Neural progenitor cell (in vitro differentiated cells): Measurements from ENCODE around the gene PPP1R16B. TPM values are rescaled to one million over a fixed set of nuclear protein-coding genes. Genes with fewer than 3 reads are reported as not detected.
"Not testable (repeated sequence)": the region's sequence is repeated elsewhere in the genome, so short reads cannot be mapped to it uniquely, and the experiment has no call there.

ENCODE experiments used
- DNase-seq: peaks from one replicate; pipeline ENCODE4 v3.0.0-alpha.2; 2016; ENCODE audit warnings: low spot score
- H2AFZ ChIP-seq: fragments of 200-600 bp; sonication (generic); replicated peaks from 2 replicates; pipeline ENCODE4 v1.6.1; 2016; ENCODE audit warnings: antibody characterized with exemption
- H3F3A ChIP-seq: fragments of 200-600 bp; sonication (generic); 2 replicates; pipeline ENCODE4 v1.6.1; 2016; ENCODE audit warnings: antibody characterized with exemption, low read depth
- H3K27ac ChIP-seq: fragments of 200-600 bp; sonication (generic); 2 replicates; pipeline ENCODE4 v1.5.1; 2016; ENCODE audit warnings: mild to moderate bottlenecking
- H3K27me3 ChIP-seq: fragments of 200-600 bp; sonication (generic); 2 replicates; pipeline ENCODE4 v1.6.1; 2016; ENCODE audit warnings: mild to moderate bottlenecking, moderate library complexity
- H3K36me3 ChIP-seq: fragments of 200-600 bp; sonication (generic); 2 replicates; pipeline ENCODE4 v1.5.1; 2016
- H3K4me1 ChIP-seq: fragments of 200-600 bp; sonication (generic); 2 replicates; pipeline ENCODE4 v1.6.1; 2016; ENCODE audit warnings: mixed run types
- H3K4me2 ChIP-seq: fragments of 200-600 bp; sonication (generic); 2 replicates; pipeline ENCODE4 v1.6.1; 2016
- H3K4me3 ChIP-seq: fragments of 200-600 bp; sonication (generic); 2 replicates; pipeline ENCODE4 v1.5.1; 2016
- H3K79me2 ChIP-seq: fragments of 200-600 bp; sonication (generic); 2 replicates; pipeline ENCODE4 v1.6.1; 2016; ENCODE audit warnings: low read depth
- H3K9ac ChIP-seq: fragments of 200-600 bp; sonication (generic); 2 replicates; pipeline ENCODE4 v1.6.1; 2016
- H3K9me3 ChIP-seq: fragments of 200-600 bp; sonication (generic); 2 replicates; pipeline ENCODE4 v1.5.1; 2016; ENCODE audit warnings: low read depth
- H4K20me1 ChIP-seq: fragments of 200-600 bp; sonication (generic); 2 replicates; pipeline ENCODE4 v1.6.1; 2016; ENCODE audit warnings: low read depth
- H3K27ac Mint-ChIP-seq: 3 replicates; pipeline ENCODE4 v1.8.0; 2021; ENCODE audit warnings: mixed read lengths
- H3K27me3 Mint-ChIP-seq: 2 replicates; pipeline ENCODE4 v1.8.0; 2022; ENCODE audit warnings: low read depth, mild to moderate bottlenecking, inconsistent platforms, moderate library complexity, mixed read lengths; ENCODE audit not compliant: insufficient read depth
- H3K36me3 Mint-ChIP-seq: 3 replicates; pipeline ENCODE4 v1.8.0; 2021; ENCODE audit warnings: mixed read lengths
- H3K4me1 Mint-ChIP-seq: 3 replicates; pipeline ENCODE4 v1.8.0; 2021; ENCODE audit warnings: mixed read lengths
- H3K4me3 Mint-ChIP-seq: 3 replicates; pipeline ENCODE4 v1.8.0; 2021; ENCODE audit warnings: mild to moderate bottlenecking, moderate library complexity, mixed read lengths
- H3K9me3 Mint-ChIP-seq: 3 replicates; pipeline ENCODE4 v1.8.0; 2020; ENCODE audit warnings: mixed read lengths
- CTCF ChIP-seq: fragments of 200-600 bp; sonication (generic); IDR thresholded peaks from 2 replicates; pipeline ENCODE4 v1.5.1; 2017; ENCODE audit warnings: antibody characterized with exemption, mild to moderate bottlenecking
- EZH2 ChIP-seq: fragments of 200-600 bp; sonication (generic); IDR thresholded peaks from 2 replicates; pipeline ENCODE4 v1.6.1; 2017; ENCODE audit warnings: antibody characterized with exemption, mild to moderate bottlenecking, moderate library complexity
- EZH2phosphoT487 ChIP-seq: fragments of 200-600 bp; sonication (generic); IDR thresholded peaks from 2 replicates; pipeline ENCODE4 v1.6.1; 2017; ENCODE audit warnings: antibody characterized with exemption
- total RNA-seq: library from RNA; depleted of rRNA; stranded (reverse); fragments of >200 nt; gene quantifications from 2 replicates; pipeline ENCODE4 v1.2.3, GENCODE V29; 2015; ENCODE audit warnings: low replicate concordance

Gene PPP1R16B
- total RNA-seq, 1 donor from 2014 or later, result 0.95 TPM

- Histone ChIP-seq H3K27ac (no peak overlapping the region), H4K20me1 (no peaks in the 10 kb centered on the region), H3K4me3 (no peak overlapping the region), H3F3A (no peaks in the 10 kb centered on the region), H3K36me3 (no peaks in the 10 kb centered on the region), H3K27me3 (no peaks in the 10 kb centered on the region), H2AFZ (no peak overlapping the region), H3K79me2 (no peaks in the 10 kb centered on the region), H3K9me3 (no peaks in the 10 kb centered on the region), H3K9ac (no peak overlapping the region), H3K4me2 (no peak overlapping the region), H3K4me1 (no peaks in the 10 kb centered on the region)
- Mint-ChIP-seq H3K9me3 (no peaks in the 10 kb centered on the region), H3K27ac (no peak overlapping the region), H3K4me3 (no peak overlapping the region), H3K36me3 (no peaks in the 10 kb centered on the region), H3K4me1 (no peaks in the 10 kb centered on the region), H3K27me3 (peaks cover 5% of the 10 kb centered on the region)
- DNase-seq, result no peak
- TF ChIP-seq EZH2phosphoT487 (no peak), EZH2 (no peak), CTCF (no peak)
These were observed 53.7 kb downstream of the PPP1R16B start for GRCh38 chr20:38859070-38859690.

- not testable (repeated sequence) for H3K79me2 ChIP-seq, H3K27me3 Mint-ChIP-seq, H3K4me2 ChIP-seq, H3F3A ChIP-seq, H3K27ac Mint-ChIP-seq, H3K27me3 ChIP-seq, H4K20me1 ChIP-seq, H3K9me3 Mint-ChIP-seq, H2AFZ ChIP-seq, H3K9me3 ChIP-seq, H3K36me3 Mint-ChIP-seq, H3K4me1 Mint-ChIP-seq, H3K4me3 ChIP-seq, H3K9ac ChIP-seq, H3K4me1 ChIP-seq, DNase-seq, H3K36me3 ChIP-seq, H3K4me3 Mint-ChIP-seq, H3K27ac ChIP-seq
These were observed 54.4 kb downstream of the PPP1R16B start for GRCh38 chr20:38859857-38860256.

GRCh38 chr20:38861071-38861401 is 55.5 kb downstream of the PPP1R16B start:
- Histone ChIP-seq H3K27me3 (no peaks in the 10 kb centered on the region), H3F3A (no peaks in the 10 kb centered on the region), H3K36me3 (no peaks in the 10 kb centered on the region), H3K79me2 (no peaks in the 10 kb centered on the region), H3K9ac (no peak overlapping the region), H3K9me3 (no peaks in the 10 kb centered on the region), H3K27ac (no peak overlapping the region), H3K4me1 (no peaks in the 10 kb centered on the region), H2AFZ (no peak overlapping the region), H4K20me1 (no peaks in the 10 kb centered on the region), H3K4me2 (no peak overlapping the region), H3K4me3 (no peak overlapping the region)
- Mint-ChIP-seq H3K36me3 (no peaks in the 10 kb centered on the region), H3K27me3 (peaks cover 3% of the 10 kb centered on the region), H3K4me3 (no peak overlapping the region), H3K4me1 (no peaks in the 10 kb centered on the region), H3K27ac (no peak overlapping the region), H3K9me3 (no peaks in the 10 kb centered on the region)
- TF ChIP-seq CTCF (no peak), EZH2phosphoT487 (no peak), EZH2 (no peak)
- DNase-seq, result no peak

GRCh38 chr20:38862226-38862625 is 56.7 kb downstream of the PPP1R16B start:
- H3K36me3 Mint-ChIP-seq, result no peaks in the 10 kb centered on the region
- no peak for DNase-seq

More at GRCh38 chr20:38862226-38862625, 56.7 kb downstream of the PPP1R16B start:
- no peaks in the 10 kb centered on the region for H4K20me1 ChIP-seq
- no peak overlapping the region for H3K27ac ChIP-seq
- Mint-ChIP-seq H3K4me1 (peaks cover 2% of the 10 kb centered on the region), H3K9me3 (no peaks in the 10 kb centered on the region), H3K27ac (no peak overlapping the region), H3K4me3 (no peak overlapping the region), H3K27me3 (no peaks in the 10 kb centered on the region)
- H2AFZ ChIP-seq, result no peak overlapping the region
- H3K79me2 ChIP-seq, result no peaks in the 10 kb centered on the region
- H3K9ac ChIP-seq, result no peak overlapping the region
- no peak overlapping the region for H3K4me2 ChIP-seq
- no peaks in the 10 kb centered on the region for H3F3A ChIP-seq
- no peaks in the 10 kb centered on the region for H3K9me3 ChIP-seq
- no peaks in the 10 kb centered on the region for H3K36me3 ChIP-seq
- H3K4me3 ChIP-seq, result no peak overlapping the region
- TF ChIP-seq EZH2 (no peak), CTCF (no peak)
- H3K27me3 ChIP-seq, result no peaks in the 10 kb centered on the region
- no peaks in the 10 kb centered on the region for H3K4me1 ChIP-seq
